ENCODE measurements around the gene OTOP2.

The OTOP2 gene

DNA sequence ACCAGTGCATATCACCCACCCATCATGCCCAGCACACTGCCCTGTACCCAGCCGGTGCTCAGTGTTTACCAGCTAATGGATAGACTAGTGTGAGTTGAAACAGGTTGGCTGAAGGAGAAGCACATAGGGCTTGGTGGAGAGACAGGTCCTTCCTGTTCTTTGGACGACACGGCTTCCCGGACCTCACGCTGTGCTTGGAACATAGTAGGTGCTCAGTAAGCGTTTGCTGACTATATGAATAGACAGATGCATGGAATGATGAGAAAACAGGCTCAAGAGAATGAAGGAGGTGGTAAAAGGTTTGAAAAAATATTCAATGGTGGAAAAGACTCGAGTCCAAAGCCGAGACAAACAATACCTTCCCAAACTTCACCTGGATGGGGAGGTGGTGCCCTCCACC is 23.9 kb upstream of the OTOP2 start:
- H3K27me3 ChIP-seq (ENCODE audit: control insufficient read depth, insufficient read depth, low read length), result no peaks in the 10 kb centered on the region
- H3K9ac ChIP-seq, result no peak overlapping the region
- H3K4me2 ChIP-seq (ENCODE audit: low read length), result no peak overlapping the region
- no peak overlapping the region for H2AFZ ChIP-seq
- H3K36me3 ChIP-seq (ENCODE audit: control insufficient read depth, insufficient read depth, low read length), result no peaks in the 10 kb centered on the region
- no peaks in the 10 kb centered on the region for H3K4me1 ChIP-seq
- H3K9me3 ChIP-seq (ENCODE audit: control insufficient read depth, low read length), result no peaks in the 10 kb centered on the region
- no peaks in the 10 kb centered on the region for H3K79me2 ChIP-seq
- H3K4me3 ChIP-seq (ENCODE audit: low read depth, low read length), result no peak overlapping the region
- TF ChIP-seq, protein P1, sequence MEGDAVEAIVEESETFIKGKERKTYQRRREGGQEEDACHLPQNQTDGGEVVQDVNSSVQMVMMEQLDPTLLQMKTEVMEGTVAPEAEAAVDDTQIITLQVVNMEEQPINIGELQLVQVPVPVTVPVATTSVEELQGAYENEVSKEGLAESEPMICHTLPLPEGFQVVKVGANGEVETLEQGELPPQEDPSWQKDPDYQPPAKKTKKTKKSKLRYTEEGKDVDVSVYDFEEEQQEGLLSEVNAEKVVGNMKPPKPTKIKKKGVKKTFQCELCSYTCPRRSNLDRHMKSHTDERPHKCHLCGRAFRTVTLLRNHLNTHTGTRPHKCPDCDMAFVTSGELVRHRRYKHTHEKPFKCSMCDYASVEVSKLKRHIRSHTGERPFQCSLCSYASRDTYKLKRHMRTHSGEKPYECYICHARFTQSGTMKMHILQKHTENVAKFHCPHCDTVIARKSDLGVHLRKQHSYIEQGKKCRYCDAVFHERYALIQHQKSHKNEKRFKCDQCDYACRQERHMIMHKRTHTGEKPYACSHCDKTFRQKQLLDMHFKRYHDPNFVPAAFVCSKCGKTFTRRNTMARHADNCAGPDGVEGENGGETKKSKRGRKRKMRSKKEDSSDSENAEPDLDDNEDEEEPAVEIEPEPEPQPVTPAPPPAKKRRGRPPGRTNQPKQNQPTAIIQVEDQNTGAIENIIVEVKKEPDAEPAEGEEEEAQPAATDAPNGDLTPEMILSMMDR (IDR thresholded peaks at IDR 0.05), result no peak
- H3K27ac ChIP-seq, result no peak overlapping the region

DNA sequence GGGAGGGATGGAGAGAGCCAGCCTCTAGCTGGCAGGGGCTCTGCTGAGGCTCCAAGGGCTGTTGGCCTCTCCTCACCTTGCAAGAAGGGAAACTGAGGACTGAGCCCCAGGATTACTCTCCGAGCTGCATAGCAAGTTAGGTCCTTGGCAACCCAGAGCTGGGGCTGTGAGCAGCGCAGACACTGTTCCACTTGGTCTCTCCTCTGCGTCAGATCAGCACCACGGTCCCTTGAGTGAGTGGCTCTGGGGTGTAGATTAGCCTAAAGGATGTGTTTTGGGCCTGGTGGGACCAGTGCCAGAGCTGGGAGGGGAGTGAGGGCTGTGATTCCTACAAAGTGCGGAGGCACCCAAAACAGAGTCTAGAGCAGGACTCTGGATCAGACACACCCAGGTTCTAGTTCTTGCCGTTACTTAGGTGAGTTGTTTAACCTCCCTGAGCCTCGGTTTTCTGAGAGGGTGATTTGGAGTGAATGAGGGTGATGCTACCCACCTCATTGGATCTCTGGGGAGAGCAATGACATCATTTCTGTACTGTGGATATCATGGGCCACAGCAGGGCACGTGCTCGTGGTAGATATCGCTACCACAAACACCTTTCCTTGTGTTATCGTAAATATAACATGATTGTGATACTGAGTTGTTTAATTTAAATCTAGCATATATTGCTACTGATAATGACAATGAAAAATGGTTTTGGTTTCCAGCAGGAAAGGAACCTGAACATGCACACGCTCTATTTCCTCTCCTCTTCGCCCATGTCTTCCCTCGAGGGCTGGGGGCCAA is 22.5 kb upstream of the OTOP2 start:
- Histone ChIP-seq H3K9ac (no peak overlapping the region), H3K9me3 (ENCODE audit: control insufficient read depth, low read length) (no peaks in the 10 kb centered on the region), H3K4me2 (ENCODE audit: low read length) (no peak overlapping the region), H3K36me3 (ENCODE audit: control insufficient read depth, insufficient read depth, low read length) (no peaks in the 10 kb centered on the region), H3K27me3 (ENCODE audit: control insufficient read depth, insufficient read depth, low read length) (no peaks in the 10 kb centered on the region), H3K27ac (no peak overlapping the region), H3K4me3 (ENCODE audit: low read depth, low read length) (no peak overlapping the region), H2AFZ (no peak overlapping the region), H3K79me2 (no peaks in the 10 kb centered on the region), H3K4me1 (no peaks in the 10 kb centered on the region)
- TF ChIP-seq, protein P1 (IDR thresholded peaks at IDR 0.05), result no peak

DNA sequence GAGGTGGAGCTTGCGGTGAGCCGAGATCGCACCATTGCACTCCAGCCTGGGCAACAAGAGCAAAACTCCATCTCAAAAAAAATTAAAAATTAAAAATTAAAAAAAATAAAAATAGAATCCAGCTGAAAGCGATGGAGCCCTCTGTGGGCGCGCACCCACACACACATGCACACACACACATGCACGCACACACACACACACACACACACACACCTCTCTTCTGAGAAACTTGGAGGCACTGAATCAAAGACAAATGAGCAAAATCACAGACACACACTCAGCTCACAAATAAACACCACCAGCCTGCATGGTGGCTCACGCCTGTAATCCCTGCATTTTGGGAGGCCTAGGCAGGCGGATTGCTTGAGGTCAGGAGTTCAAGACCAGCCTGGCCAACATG is 21.0 kb upstream of the OTOP2 start:
- Histone ChIP-seq H3K4me2 (ENCODE audit: low read length) (no peak overlapping the region), H3K27me3 (ENCODE audit: control insufficient read depth, insufficient read depth, low read length) (no peaks in the 10 kb centered on the region), H3K9ac (no peak overlapping the region), H3K36me3 (ENCODE audit: control insufficient read depth, insufficient read depth, low read length) (no peaks in the 10 kb centered on the region), H3K4me1 (no peaks in the 10 kb centered on the region), H3K9me3 (ENCODE audit: control insufficient read depth, low read length) (no peaks in the 10 kb centered on the region), H3K79me2 (no peaks in the 10 kb centered on the region), H2AFZ (no peak overlapping the region), H3K27ac (no peak overlapping the region), H3K4me3 (ENCODE audit: low read depth, low read length) (no peak overlapping the region)
- TF ChIP-seq, protein P1 (IDR thresholded peaks at IDR 0.05), result no peak

DNA sequence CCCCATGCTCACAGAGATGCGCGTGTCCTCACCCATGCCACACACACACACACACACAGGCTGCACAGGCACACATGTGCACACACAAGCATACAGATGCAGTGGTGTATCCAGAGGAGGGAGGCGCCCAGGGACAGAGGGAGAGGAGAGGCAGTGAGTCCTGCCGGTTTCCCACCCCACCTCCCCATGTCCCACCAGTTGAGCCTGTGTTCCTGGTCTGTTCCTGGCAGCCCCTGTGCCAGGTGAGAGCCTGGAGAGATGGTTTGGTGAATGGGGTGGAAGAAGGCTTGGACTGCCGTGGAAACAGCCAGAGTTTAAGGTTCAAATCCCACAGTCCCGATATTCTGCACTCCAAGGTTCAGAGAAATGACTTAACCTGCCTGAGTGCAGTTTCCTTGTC is 20.4 kb upstream of the OTOP2 start:
- Histone ChIP-seq H3K27me3 (ENCODE audit: control insufficient read depth, insufficient read depth, low read length) (no peaks in the 10 kb centered on the region), H3K4me3 (ENCODE audit: low read depth, low read length) (no peak overlapping the region), H2AFZ (no peak overlapping the region), H3K36me3 (ENCODE audit: control insufficient read depth, insufficient read depth, low read length) (no peaks in the 10 kb centered on the region), H3K27ac (no peak overlapping the region), H3K79me2 (no peaks in the 10 kb centered on the region), H3K4me1 (no peaks in the 10 kb centered on the region), H3K9me3 (ENCODE audit: control insufficient read depth, low read length) (no peaks in the 10 kb centered on the region), H3K4me2 (ENCODE audit: low read length) (no peak overlapping the region), H3K9ac (no peak overlapping the region)
- TF ChIP-seq, protein P1 (IDR thresholded peaks at IDR 0.05), result no peak
